Measurements from ENCODE around the gene ADAM8.

Gene ADAM8

DNA sequence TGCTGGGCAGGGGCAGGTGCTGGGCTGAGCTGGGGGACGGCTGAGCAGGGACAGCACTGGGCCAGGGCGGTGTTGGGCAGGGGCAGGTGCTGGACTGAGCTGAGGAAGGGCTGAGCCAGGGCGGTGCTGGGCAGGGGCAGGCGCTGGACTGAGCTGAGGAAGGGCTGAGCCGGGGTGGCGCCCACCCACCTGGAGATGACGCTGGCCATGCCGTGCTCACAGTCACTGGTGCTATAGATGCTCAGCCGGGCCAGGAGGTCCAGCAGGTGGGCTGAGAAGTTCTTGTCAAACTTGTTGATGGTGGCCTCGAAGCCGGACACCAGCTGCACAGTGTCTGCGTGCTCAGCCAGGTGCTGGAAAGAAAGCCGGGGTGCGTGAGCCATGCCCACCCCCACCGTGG is 4.4 kb upstream of the ADAM8 start:
- DNase-seq: no peak

DNA sequence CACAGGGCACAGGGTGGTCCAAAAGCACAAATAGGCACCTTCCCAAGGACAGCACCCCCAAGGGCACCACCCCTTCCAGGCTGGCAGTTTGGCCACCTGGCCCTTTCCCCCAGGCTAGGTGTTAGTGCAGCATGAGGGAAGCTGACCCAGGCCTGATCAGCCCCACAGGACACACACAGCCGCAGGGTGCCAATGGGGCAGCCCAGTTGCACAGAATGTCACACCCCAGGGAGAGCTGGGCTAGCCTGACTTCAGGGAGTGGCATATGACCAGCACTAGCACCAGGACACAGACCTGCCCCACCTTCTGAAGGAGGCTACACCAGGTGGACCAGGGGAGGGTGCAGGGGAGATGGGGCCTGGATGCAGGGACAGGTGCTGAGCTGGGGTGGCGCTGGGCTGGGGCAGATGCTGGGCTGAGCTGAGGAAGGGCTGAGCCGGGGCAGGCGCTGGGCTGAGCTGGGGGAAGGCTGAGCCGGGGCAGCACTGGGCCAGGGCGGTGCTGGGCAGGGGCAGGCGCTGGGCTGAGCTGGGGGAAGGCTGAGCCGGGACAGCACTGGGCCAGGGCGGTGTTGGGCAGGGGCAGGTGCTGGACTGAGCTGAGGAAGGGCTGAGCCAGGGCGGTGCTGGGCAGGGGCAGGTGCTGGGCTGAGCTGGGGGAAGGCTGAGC is 3.9 kb upstream of the ADAM8 start:
- DNase-seq: no peak

DNA sequence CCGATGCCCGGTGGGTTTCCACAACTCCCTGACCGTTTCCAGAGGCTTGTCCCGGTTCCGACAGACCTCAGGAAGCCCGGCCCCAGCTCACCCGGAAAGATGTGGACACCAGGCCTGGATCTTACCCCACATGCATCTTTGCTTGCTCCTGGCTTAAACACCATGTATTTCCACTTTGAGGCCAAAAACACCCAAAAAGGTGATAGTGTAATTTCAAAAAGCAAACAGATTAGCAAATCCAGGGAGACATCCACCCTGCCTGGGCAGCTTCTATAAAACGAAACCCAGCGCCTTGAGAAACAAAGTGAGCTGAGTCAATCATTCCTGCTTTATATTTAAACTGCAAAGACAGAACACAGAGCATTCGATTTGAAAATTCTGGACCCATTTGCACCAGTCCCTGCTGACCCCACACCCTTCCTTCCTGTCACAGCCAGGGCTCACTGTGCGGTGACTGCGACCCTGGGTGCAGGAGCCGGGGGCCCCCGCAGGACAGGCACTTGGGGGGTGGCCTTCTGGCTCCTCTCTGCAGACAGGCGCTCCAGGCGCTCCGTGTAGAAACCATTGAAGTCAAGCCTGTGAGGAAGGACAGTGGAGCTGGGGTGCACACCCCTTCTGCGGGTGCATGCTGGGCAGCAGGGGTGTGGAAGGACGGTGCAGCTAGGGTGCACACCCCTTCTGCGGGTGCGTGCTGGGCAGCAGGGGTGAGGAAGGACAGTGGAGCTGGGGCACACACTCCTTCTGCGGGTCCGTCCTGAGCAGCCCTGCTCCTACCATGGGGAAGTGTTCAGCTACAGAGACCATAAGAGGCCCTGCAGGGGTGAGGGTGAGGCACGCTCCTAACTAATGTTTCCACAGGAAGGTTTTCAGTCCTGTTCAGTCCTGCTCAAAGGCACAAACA is 2.9 kb upstream of the ADAM8 start:
- DNase-seq: no peak

DNA sequence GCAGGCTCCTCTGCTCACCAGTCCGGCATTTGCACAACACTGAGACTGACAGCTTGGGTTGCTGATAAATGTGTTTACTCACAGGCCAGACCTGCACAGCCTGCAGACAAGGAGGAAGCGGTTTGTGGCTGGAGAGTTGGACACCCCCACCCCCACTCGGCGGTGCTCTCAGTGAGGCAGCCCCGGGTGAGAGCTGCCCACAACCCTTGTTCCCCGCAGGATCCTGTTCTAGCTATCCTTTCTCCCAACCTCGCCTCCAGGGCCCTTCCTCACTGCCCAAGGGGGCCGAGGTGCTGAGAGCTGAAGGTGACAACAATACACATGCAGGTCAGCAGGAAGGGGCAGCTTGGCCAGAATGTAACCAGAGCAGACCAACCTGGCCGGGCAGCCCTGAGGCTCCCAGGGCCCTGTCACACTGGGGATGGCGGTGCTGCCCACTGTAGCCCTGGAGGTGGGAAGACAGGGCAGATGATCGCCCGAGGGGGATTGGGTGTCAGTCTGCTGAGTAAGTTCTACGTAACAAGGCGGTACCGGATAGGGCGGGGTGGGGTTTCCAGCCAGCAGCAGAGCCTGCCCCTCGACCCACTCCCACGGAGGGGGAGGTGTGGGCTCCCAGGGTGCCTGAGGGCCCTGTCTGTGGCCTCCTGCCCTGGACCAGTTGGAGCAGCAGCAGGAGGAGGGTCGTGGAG is 2.1 kb upstream of the ADAM8 start:
- no peak for DNase-seq

DNA sequence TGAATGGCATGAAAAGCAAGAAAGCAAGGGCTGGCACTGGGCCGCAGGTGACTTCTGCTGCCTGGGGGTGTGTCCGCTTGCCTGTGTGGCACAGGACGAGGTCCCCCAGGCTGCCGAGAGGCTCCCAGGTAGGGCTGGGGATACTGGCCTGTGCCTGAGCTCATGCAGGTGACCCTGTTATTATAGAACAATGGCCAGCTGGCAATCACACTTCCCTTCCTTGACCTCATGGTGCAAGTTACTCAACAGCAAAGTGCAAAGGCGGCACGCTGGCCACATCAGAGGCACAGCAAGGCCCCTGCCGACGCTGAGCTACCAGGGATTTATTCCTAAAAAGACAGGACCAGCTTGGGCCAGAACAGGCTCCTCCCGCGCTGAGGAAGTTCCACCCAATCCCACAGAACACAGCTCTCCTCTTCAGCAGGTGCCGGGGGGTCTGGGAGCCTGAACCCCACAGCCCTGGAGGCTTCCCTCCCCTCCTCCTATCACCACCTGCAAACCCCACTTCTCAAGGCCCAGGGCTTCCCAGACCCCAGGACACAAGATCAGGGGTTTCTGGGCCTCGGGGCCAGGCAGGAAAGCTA is 1.4 kb upstream of the ADAM8 start:
- DNase-seq: no peak

DNA sequence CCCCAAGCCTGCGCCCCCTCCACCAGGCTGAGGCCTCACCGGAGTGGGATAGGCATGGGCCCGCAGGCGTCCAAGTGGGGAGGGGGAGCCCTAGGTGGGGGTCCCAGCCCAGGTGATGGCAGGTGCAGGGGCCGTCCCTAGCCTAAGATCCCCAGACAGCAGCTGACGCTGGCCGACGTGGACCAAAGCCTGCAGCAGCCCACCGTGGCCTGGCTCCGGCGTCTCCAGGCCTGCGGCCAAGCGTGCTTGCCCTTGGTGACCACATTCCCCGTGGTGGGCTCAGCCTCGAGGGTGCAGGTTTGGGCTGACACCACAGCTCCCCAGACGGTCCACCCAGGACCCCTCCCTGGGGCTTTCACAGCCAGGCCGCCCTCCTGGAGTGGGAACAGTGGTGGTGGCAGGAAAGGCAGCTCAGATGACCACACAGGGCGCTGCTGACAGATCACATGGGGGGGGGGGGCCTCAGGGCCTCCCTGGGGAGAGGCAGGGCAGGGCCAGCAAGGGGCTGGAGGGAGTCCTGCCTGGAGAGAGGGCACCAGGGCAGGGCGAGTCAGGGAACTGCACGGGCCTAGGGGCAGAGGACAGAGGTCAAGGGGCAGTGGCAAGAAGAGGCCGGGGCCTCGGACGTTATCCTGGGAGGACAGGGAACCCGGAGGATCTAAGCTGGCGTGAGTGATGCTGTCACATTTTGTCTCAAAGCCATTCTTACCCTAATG is 767 bp upstream of the ADAM8 start:
- DNase-seq: no peak

DNA sequence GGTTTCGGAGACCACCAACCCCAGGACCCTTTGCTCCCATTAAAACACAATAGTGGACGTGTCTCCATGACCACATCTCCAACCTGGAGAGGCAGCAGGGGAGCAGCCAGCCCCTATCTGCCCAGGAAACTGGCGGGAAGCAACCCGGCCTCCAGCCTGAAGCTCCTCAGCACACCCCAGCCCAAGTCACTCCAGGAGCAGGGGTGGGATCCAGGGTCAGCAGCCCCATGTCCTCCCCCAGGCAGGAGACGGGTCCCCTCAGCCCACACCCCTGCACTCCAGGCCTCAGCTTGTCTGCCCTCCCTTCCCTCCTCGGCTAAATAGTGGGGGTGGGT is 601 bp downstream of the ADAM8 start:
- DNase-seq: no peak

DNA sequence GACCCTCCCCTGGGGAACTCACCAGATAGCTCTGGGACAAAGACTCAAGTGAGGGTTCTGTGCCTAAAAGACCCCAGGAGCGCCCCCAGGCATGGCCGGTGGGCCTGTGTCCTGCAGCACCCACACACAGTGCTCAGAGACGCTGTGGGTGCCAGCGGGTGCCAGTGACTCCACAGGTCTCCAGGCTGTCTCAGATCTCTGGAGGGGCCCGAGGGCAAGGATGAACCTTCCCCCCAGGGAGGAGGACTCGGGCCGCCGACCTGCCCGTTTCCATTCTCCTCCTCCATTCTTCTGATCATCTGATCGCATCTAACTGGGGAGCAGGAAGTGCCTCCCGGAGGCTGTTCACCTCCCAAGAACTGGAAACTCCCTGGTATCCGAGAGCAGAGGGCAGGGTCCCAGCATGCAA is 980 bp downstream of the ADAM8 start:
- no peak for DNase-seq

DNA sequence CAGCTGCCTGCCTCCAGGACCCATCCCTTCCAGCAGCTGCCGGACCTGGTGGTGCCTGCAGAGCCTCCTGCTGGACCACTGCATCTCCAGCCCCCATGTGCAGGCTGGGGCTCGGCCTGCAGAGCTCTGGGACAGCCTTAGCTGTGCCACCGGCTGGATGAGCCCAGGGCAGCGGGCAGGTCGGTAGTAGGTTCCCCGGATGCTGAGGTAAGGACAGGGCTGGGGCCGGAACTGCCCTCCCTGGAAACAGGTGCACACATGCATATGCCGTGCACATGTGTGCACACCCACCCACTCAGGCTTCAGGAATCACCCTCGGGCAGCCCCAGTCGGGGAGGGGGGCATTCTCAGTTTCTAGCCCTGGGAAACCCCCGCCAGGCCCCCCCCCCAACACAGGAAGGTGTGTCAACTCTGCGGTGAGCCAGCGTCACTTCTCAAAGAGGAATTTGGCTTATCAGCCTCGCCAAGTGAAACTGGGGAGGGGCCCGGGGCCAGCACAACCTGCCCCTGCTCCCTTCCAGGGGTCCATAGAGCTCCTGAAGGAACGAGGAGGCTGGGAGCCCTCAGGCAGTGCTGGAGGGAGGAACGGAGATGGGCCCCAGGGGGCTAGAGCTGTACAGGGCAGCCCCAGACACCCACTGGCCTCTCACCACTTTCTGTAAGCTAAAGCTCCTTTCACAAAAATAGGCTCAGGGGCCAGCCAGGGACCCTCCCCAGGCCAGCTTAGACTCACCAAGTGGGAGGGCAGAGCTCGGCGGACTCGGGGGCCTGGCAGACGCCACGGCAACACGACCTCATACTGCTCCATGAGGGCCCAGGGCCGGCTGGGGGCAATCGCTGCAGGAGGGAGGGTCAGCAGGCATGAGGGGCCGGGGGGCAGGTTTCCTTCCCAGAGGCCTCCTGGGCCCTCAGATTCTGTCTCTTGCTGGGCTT is 1.7 kb downstream of the ADAM8 start:
- no peak for DNase-seq

DNA sequence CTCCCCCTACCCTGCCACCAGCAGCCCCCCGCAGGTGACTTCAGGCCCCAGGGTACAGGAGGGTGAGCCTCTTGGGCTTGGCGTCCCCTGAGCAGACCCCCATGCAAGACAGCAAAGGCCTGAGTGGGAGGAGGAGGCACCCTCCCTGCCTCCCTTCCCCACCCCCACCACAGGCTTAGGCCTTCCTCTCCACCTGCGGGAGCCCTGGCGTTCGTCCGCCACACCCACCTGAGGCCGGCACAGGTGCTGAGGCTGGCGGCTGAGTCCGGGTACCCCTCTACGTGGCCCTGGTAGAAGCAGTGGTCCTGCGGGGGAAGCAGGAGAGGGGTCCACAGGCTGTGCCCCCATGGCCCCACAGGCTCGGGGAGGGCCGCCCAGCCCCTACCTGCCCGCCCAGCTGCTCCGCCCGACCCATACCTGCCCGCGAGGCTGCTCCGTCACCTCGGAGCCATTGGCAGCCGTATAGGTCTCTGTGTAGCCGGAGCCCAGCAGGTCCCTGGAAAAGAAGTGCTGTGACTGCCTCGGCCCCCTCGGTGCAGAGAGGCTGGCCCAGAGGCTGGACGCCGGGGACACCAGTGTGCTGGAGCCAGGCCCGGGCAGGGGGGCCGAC is 3.0 kb downstream of the ADAM8 start:
- no peak for DNase-seq

DNA sequence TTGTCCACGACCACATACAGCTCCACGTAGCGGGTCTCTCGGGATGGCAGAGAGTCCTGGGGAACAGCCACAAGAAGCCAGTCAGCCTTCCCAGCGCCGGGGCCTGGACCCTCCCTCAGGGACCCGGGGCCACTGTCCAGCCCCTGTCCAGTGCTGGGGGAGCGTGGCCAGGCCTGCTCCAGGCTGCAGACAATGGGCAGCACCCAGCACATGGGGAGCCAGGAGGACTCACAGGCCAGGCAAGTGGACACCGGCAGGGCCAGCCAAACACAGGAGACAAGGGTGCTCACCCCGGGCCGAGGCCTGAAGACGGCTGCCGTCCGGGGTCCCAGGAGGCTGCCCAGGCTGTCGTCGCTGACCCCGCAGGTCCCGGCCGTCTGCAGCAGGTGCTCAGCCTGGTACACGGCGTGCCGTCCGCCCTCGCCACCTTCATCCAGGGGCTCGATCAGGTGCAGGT is 3.7 kb downstream of the ADAM8 start:
- DNase-seq: no peak

DNA sequence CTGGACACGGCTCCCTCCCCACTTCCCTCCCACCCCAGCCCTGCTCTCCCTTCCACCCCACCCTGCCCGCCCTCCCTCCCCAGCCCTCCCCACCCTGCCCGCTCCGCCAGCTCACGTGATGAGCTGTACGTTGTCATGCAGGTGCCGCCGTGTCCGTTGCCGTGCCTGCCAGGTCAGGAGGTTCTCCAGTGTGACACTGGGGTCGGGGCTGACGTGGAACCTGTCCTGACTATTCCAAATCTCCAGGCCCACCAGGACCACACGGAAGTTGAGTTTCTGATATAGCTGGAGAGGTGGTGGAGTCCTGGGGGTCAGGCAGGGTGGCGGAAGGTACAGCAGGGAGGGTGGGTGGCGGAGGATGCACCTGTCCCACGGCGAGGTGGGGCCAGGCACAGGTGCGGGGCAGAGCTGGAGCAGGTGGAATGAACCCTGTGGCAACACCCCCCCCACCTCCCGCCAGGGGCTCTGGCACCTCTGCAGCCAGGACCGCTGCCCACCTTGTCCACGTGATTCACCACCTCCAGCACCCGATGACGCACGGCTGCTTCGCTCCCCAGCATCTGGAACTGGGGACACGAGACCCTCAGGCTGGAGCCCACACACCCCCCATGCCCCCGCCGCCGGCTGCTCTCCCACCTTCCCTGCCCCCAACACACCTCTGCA is 4.2 kb downstream of the ADAM8 start:
- DNase-seq: no peak

DNA sequence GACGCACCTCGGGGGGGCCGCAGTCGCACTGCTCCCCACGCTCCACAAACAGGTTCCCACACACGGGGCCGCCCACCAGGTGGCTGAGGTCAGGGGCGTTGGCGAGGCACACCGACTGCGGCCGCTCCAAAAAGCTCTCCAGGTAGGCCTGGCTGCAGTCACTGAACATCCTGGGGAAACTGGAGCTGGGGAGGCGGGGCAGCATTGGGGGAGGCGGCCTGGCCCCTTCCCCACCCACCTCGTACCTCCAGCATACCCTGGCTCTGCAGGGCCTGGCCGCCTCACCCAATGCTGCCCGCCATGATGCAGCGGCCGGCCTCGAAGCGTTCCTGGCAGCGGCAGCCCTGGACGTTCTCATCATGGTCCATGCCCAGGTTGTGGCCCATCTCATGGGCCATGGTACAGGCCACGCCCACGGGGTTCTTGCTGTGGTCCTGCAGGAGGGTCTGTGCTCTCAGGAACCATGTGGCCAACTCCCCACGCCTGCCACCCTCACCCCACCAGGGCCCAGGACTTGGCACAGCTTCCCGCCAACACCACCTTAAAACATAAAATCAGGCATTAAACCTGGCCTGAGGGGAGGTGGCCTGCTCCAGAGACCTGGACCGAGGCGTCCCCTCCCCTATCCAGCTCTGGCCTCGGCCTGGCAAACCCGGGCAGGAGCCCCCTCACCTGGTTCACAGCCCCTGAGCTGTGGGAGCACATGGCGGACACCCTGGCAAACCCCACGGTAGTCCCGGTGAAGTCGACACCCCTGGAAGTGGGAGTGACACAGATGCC is 5.0 kb downstream of the ADAM8 start:
- DNase-seq: no peak

DNA sequence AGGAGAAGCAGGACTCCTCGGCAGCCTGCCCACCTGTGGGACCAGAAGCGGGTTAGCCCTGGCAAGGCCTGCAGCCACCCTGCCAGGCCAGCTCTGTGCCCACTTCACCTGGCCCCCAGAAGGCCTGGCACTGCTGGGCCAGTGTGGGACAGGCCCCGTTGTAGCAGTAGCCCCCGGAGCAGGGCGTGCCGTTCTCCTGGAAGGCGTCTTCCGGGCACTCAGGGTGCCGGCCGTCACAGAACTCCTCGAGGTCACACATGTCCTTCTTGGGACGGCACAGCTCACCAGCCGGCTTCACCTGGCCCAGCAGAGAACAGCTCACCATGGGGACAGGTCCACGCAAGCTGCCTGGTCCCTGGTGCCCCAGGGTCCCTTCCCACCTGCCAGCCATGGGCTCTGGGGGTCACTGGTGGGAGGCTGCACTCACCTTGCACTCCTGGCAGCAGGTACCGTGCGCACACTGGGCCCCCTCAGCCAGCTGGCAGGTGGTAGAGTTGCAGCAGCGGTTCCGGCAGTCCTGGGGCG is 5.8 kb downstream of the ADAM8 start:
- DNase-seq: no peak

DNA sequence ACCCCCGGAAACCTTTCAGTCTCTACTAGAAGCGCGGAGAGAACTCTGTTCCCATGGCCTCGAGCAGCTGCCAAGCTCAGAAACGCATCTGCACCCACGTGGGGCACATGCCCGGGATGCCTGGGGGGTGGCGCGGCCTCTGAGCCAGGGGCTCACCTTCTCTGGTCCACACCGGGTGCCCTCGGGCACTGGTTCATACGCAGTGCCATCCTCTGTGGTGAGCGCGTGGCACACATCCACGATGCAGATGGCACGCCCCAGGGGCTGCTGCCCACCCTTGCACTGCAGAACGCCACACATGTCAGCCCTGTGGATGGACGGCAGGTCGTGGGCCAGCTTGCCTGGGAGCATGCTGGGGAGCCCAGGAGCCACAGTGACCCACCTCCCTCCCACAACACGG is 6.5 kb downstream of the ADAM8 start:
- no peak for DNase-seq

DNA sequence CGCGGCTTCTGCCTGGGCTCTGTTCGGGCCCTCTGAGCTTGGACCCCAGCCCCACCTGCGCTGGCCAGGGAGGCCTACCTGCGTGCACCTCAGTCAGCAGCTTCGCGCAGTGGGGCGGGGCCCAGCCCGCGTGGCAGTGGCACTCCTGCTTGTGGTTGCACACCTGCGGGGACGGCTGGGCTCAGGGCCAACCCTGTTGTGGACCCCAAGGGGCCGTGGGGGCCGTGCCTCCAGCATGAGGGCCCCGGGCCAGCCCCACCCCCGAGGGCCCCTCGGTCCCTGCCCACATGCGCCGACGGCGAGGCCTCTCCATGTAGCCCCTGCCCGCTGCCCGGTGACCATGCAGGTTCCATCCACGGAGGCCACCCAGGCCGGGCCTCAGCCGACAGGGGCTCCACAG is 7.3 kb downstream of the ADAM8 start:
- no peak for DNase-seq

DNA sequence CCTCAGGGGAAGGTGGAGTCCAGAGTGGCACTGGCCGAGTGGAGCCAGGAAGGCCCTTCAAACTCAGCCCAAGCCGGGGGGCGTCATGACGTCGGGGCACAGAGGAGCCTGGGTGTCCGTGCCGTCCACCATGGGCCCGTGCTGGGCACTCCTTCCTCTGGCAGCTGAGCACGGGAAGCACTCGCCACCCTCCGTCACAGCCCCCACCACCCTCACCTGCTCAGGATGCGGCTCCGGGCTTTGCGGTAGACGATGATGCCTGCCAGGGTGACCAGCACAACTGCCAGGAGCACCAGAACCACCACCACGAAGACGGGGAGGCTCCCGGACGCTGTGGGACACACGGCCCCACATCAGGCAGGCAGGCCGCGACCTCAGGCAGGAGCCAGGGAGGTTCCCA is 8.1 kb downstream of the ADAM8 start:
- no peak for DNase-seq

DNA sequence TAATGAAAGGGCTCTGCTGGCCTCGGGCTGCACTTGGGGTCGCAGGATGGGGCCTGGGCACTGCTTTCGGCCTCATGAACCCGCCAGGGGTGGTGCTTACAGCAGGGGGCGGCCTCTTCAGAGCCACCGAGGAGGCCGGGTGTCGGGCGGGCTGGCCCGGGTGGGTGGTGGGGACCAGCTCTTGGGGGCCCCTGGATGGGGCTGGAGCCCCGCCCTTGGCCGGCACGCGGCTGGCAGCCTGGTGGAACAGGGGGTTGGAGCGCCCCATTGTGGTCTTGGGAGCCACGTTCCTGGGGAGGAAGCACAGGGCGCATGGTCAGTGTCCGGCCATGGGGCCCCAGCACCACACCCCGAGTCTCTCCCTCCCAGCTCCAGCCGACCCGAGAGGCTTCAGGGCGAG is 8.8 kb downstream of the ADAM8 start:
- no peak for DNase-seq

DNA sequence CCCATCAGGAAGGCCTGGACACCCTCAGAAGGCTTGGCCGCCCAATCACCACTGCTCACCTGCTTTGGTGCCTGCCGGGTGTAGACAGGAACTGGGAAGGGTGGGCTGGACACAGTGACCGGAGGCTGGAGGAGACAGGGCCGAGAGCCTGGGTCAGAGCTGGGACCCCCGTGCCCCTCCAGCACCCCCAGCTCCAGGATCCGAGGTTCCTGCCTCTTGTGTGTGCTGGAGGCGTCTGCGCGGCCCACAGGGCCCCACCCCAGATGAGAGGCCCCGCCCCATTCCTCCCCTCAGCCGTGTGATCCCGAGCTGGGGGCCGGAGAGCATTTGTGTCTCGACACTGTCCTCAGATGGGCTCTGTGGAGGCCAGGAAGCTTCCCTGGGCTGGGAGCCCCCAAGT is 9.4 kb downstream of the ADAM8 start:
- no peak for DNase-seq

All from NCI-H345 (cell line).